Uterus (tissue), 2 donors: Measurements from ENCODE around the gene GDF10.

ENCODE experiments used
- POLR2A ChIP-seq, 2 donors: fragments of 450-650 bp; IDR thresholded peaks; one replicate each; pipeline ENCODE4 v1.6.1; 2016; ENCODE audit warnings: antibody characterized with exemption in 2 of 2, mild to moderate bottlenecking in 1 of 2, moderate library complexity in 1 of 2
- TF ChIP-seq, protein P1 (sequence below), 4 experiments: fragments of 200-600 bp in 2 of 4; fragments of 450-650 bp in 2 of 4; sonication (generic) in 2 of 4; IDR thresholded peaks; one replicate each; pipeline ENCODE4 v1.5.1; 2016 to 2019; ENCODE audit warnings: antibody characterized with exemption in 4 of 4, mild to moderate bottlenecking in 2 of 4, moderate library complexity in 1 of 4

- TF ChIP-seq, protein P1, sequence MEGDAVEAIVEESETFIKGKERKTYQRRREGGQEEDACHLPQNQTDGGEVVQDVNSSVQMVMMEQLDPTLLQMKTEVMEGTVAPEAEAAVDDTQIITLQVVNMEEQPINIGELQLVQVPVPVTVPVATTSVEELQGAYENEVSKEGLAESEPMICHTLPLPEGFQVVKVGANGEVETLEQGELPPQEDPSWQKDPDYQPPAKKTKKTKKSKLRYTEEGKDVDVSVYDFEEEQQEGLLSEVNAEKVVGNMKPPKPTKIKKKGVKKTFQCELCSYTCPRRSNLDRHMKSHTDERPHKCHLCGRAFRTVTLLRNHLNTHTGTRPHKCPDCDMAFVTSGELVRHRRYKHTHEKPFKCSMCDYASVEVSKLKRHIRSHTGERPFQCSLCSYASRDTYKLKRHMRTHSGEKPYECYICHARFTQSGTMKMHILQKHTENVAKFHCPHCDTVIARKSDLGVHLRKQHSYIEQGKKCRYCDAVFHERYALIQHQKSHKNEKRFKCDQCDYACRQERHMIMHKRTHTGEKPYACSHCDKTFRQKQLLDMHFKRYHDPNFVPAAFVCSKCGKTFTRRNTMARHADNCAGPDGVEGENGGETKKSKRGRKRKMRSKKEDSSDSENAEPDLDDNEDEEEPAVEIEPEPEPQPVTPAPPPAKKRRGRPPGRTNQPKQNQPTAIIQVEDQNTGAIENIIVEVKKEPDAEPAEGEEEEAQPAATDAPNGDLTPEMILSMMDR (IDR thresholded peaks at IDR 0.05) = no peak
- TF ChIP-seq POLR2A (IDR thresholded peaks at IDR 0.05) = no peak
Observed at GRCh38 chr10:47316131-47316530, 16.1 kb downstream of the GDF10 start.
